Measurements from ENCODE around the gene PTPRD. TPM values are rescaled to one million over a fixed set of nuclear protein-coding genes. Genes with fewer than 3 reads are reported as not detected.

PTPRD gene
- total RNA-seq, 4 donors from 2014 or later = 85.8 to 169 (median 135) TPM

GRCh38 chr9:8457816-8458215 is 2155.0 kb downstream of the PTPRD start:
- DNase-seq = no peak
- Histone ChIP-seq H3K9me3 (no peaks in the 10 kb centered on the region), H3K36me3 (no peaks in the 10 kb centered on the region), H3K27me3 (no peaks in the 10 kb centered on the region), H3K4me3 (no peak overlapping the region), H3K4me1 (no peaks in the 10 kb centered on the region), H3K27ac (no peak overlapping the region)
- TF ChIP-seq POLR2A (IDR thresholded peaks at IDR 0.05) = no peak
- no peak for TF ChIP-seq CTCF (IDR thresholded peaks at IDR 0.05)

GRCh38 chr9:8457055-8457454 is 2155.7 kb downstream of the PTPRD start:
- no peaks in the 10 kb centered on the region for H3K9me3 ChIP-seq
- H3K4me3 ChIP-seq = no peak overlapping the region
- no peaks in the 10 kb centered on the region for H3K36me3 ChIP-seq
- no peaks in the 10 kb centered on the region for H3K4me1 ChIP-seq
- TF ChIP-seq POLR2A (IDR thresholded peaks at IDR 0.05) (no peak), CTCF (IDR thresholded peaks at IDR 0.05) (no peak)
- no peaks in the 10 kb centered on the region for H3K27me3 ChIP-seq
- DNase-seq = no peak
- H3K27ac ChIP-seq = no peak overlapping the region

- Histone ChIP-seq H3K27ac (no peak overlapping the region), H3K4me3 (no peak overlapping the region), H3K4me1 (no peaks in the 10 kb centered on the region), H3K27me3 (no peaks in the 10 kb centered on the region), H3K36me3 (no peaks in the 10 kb centered on the region), H3K9me3 (no peaks in the 10 kb centered on the region)
- TF ChIP-seq POLR2A (IDR thresholded peaks at IDR 0.05) = no peak
- no peak for TF ChIP-seq CTCF (IDR thresholded peaks at IDR 0.05)
- DNase-seq = no peak
Measured at GRCh38 chr9:8456344-8456743, 2156.5 kb downstream of the PTPRD start.

- H3K4me3 ChIP-seq = no peak overlapping the region
- TF ChIP-seq CTCF (IDR thresholded peaks at IDR 0.05) (no peak), POLR2A (IDR thresholded peaks at IDR 0.05) (no peak)
- H3K9me3 ChIP-seq = no peaks in the 10 kb centered on the region
- DNase-seq = no peak
- H3K36me3 ChIP-seq = no peaks in the 10 kb centered on the region
- H3K4me1 ChIP-seq = no peaks in the 10 kb centered on the region
- H3K27me3 ChIP-seq = no peaks in the 10 kb centered on the region
- no peak overlapping the region for H3K27ac ChIP-seq
Measured at GRCh38 chr9:8450810-8451545, 2161.8 kb downstream of the PTPRD start.

GRCh38 chr9:8448226-8448625 is 2164.6 kb downstream of the PTPRD start:
- H3K27me3 ChIP-seq = no peaks in the 10 kb centered on the region
- no peak overlapping the region for H3K4me3 ChIP-seq
- H3K9me3 ChIP-seq = no peaks in the 10 kb centered on the region
- TF ChIP-seq POLR2A (IDR thresholded peaks at IDR 0.05) (no peak), CTCF (IDR thresholded peaks at IDR 0.05) (no peak)
- no peaks in the 10 kb centered on the region for H3K36me3 ChIP-seq
- H3K4me1 ChIP-seq = no peaks in the 10 kb centered on the region
- no peak overlapping the region for H3K27ac ChIP-seq
- DNase-seq = no peak

All from Peyer's patch (tissue), 4 donors.